Measurements from ENCODE around the gene TMEM150C. TPM values are rescaled to one million over a fixed set of nuclear protein-coding genes. Genes with fewer than 3 reads are reported as not detected.
A peak's percentile ranks its signal among the peaks of the same experiment; 100 is the strongest.

Gene TMEM150C
- total and polyA plus RNA-seq, 2 of the 4 experiments (the other 2 are of a cell fraction) = 0.10 to 0.36 TPM

DNA sequence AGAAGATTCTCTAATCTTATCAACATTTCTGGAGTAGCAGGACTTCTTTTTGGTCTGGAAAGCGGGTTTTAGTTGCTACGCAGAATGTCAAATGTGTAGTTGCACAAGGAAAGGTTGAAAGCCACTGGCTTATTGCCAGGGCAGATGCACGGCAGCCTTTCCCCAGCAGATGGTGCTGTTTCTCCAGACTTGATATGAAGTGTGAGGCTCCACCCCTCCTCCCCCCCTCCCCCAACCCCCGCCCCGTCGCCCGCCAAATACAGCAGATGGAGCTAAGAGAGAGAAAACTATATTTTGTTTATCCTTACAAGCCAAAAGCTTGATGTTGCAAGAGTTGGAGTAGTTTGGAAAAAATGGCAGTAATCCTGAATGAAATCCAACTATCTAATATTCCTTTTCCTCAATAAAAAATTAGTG is 99.4 kb downstream of the TMEM150C start:
- peak; percentile 86 for DNase-seq
- in situ Hi-C loops (cut with MboI; ENCODE audit: low sequenced_read_pairs) (loop anchor here (5.0 to 10.0 kb wide), 2 partner anchors 275 to 362 kb away; no protein-coding TSS in a partner anchor), intact Hi-C loops (cut with micrococcal nuclease) (loop anchor here (1.0 to 10.0 kb wide), 10 partner anchors 277 to 992 kb away; partner anchors contain the start of genes COPS4, HELQ and MRPS18C), dilution Hi-C loops (cut with HindIII; ENCODE audit: low sequenced_read_pairs, unreplicated experiment) (no loop called here)
- POLR2A ChIA-PET (ENCODE audit: unreplicated experiment) = interaction anchor here (0.6 kb wide), 1 partner anchor 342 kb away, joined by 5 read pairs; no protein-coding TSS in a partner anchor
- Histone ChIP-seq H4K91ac (ENCODE audit: insufficient read depth, low read depth, low read length) (no peak overlapping the region), H3K56ac (ENCODE audit: extremely low read depth, insufficient read depth, low read length) (no peak overlapping the region), H4K5ac (ENCODE audit: low read depth, low read length) (no peak overlapping the region), H2AFZ (replicated peaks; ENCODE audit: low read length, poor library complexity) (no peak overlapping the region), H3K14ac (replicated peaks; ENCODE audit: low read depth, low read length) (no peak overlapping the region), H2AK9ac (replicated peaks; ENCODE audit: low read depth, low read length, poor library complexity) (no peak overlapping the region), H2BK5ac (ENCODE audit: low read depth, low read length, poor library complexity, severe bottlenecking) (no peak overlapping the region), H2AK5ac (ENCODE audit: low read depth, low read length) (no peak overlapping the region), H3K23ac (ENCODE audit: low read depth, low read length) (no peak overlapping the region), H2BK15ac (ENCODE audit: low read depth, low read length) (no peak overlapping the region), H3K79me1 (ENCODE audit: low read depth in 1 of 2, low read length in 2 of 2) (peaks cover 3% of the 10 kb centered on the region in 2 experiments; a peak in 2 of 4 replicates), H3K36me3 (ENCODE audit: control insufficient read depth, insufficient read depth, low read length) (peaks cover 9% of the 10 kb centered on the region), H4K20me1 (ENCODE audit: insufficient read depth, low read length) (no peaks in the 10 kb centered on the region), H3K27me3 (ENCODE audit: control insufficient read depth, insufficient read depth, low read length) (no peaks in the 10 kb centered on the region), H3K4me2 (ENCODE audit: low read depth, low read length) (no peak overlapping the region), H3K9ac (ENCODE audit: low read depth, low read length) (no peak overlapping the region), H3K18ac (ENCODE audit: low read depth, low read length) (no peak overlapping the region), H3K9me3 (ENCODE audit: control insufficient read depth, insufficient read depth, low read length) (no peaks in the 10 kb centered on the region), H3K9me1 (ENCODE audit: insufficient read depth, low read length) (no peaks in the 10 kb centered on the region; the same call in 1 of the 2 replicates), H3K4me1 (ENCODE audit: control insufficient read depth, insufficient read depth, low read length) (no peaks in the 10 kb centered on the region), H4K8ac (ENCODE audit: low read depth in 2 of 2, low read length in 2 of 2) (no peak overlapping the region), H2BK20ac (ENCODE audit: low read depth, low read length) (no peak overlapping the region), H3K27ac (ENCODE audit: insufficient read depth, low read length) (no peak overlapping the region), H3K4me3 (ENCODE audit: insufficient read depth, low read depth, low read length) (no peak overlapping the region), H2BK120ac (ENCODE audit: low read depth, low read length) (no peak overlapping the region), H3K4ac (ENCODE audit: low read depth, low read length) (no peak overlapping the region)
- BruUV-seq (replicated peaks) = no TSS peak
- WGBS, 2 experiments (ENCODE audit: extremely low coverage in 2 of 2, insufficient read length in 1 of 2) = no CpG with 5 or more reads among the region's 7 CpGs
- no peak for TF ChIP-seq RCOR1 (IDR thresholded peaks at IDR 0.05; ENCODE audit: insufficient replicate concordance, low read length)
- TF ChIP-seq MAFK (IDR thresholded peaks at IDR 0.05; ENCODE audit: low read depth, low read length) = no peak
- peak; percentile 64 for TF ChIP-seq SMC3 (IDR thresholded peaks at IDR 0.05; ENCODE audit: low read depth, low read length)
- TF ChIP-seq RAD21 (IDR thresholded peaks at IDR 0.05; ENCODE audit: low read length) = peak; percentile 80
- TF ChIP-seq, protein P1, sequence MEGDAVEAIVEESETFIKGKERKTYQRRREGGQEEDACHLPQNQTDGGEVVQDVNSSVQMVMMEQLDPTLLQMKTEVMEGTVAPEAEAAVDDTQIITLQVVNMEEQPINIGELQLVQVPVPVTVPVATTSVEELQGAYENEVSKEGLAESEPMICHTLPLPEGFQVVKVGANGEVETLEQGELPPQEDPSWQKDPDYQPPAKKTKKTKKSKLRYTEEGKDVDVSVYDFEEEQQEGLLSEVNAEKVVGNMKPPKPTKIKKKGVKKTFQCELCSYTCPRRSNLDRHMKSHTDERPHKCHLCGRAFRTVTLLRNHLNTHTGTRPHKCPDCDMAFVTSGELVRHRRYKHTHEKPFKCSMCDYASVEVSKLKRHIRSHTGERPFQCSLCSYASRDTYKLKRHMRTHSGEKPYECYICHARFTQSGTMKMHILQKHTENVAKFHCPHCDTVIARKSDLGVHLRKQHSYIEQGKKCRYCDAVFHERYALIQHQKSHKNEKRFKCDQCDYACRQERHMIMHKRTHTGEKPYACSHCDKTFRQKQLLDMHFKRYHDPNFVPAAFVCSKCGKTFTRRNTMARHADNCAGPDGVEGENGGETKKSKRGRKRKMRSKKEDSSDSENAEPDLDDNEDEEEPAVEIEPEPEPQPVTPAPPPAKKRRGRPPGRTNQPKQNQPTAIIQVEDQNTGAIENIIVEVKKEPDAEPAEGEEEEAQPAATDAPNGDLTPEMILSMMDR (conservative IDR thresholded peaks at IDR 0.05; ENCODE audit: low read depth, low read length) = peak; percentile 81
- peak; percentile 79 for TF ChIP-seq CEBPB (IDR thresholded peaks at IDR 0.05; ENCODE audit: low read depth, low read length)
- no peak for TF ChIP-seq POLR2A (IDR thresholded peaks at IDR 0.05; ENCODE audit: low read depth, low read length)
- peak; percentile 71 for TF ChIP-seq RFX5 (IDR thresholded peaks at IDR 0.05; ENCODE audit: low read depth, low read length)
- peak; percentile 60; the same call in 1 of the 2 replicates for TF ChIP-seq MAZ (IDR thresholded peaks at IDR 0.05; ENCODE audit: borderline replicate concordance, low read depth, low read length)
- CTCF ChIA-PET = interaction anchor here (0.6 to 1.5 kb wide), 4 partner anchors 8 to 821 kb away, joined by 3 to 6 read pairs (median 3); no protein-coding TSS in a partner anchor
- peak; percentile 92 for ATAC-seq (ENCODE audit: low read depth)
